Activated naive CD8-positive, alpha-beta T cell treated with anti-CD3 and anti-CD28 coated beads for 36 hours (primary cell): ENCODE measurements around the gene PAX4. TPM values are rescaled to one million over a fixed set of nuclear protein-coding genes. Genes with fewer than 3 reads are reported as not detected.

Experiments
- DNase-seq: peaks from one replicate; pipeline ENCODE4 v3.0.0; 2021
- H3K27ac Mint-ChIP-seq: one replicate; pipeline ENCODE4 v1.8.0; 2022; ENCODE audit warnings: mild to moderate bottlenecking, moderate library complexity, mixed read lengths
- H3K27me3 Mint-ChIP-seq: one replicate; pipeline ENCODE4 v1.8.0; 2022; ENCODE audit warnings: mild to moderate bottlenecking, mixed read lengths
- H3K36me3 Mint-ChIP-seq: one replicate; pipeline ENCODE4 v1.8.0; 2021; ENCODE audit warnings: mild to moderate bottlenecking, mixed read lengths
- H3K4me1 Mint-ChIP-seq: one replicate; pipeline ENCODE4 v1.8.0; 2021; ENCODE audit warnings: mixed read lengths
- H3K4me3 Mint-ChIP-seq: one replicate; pipeline ENCODE4 v1.8.0; 2022; ENCODE audit warnings: mild to moderate bottlenecking, moderate library complexity, mixed read lengths
- H3K9me3 Mint-ChIP-seq: one replicate; pipeline ENCODE4 v1.8.0; 2022; ENCODE audit warnings: mixed read lengths
- total RNA-seq, 2 experiments: library from RNA; stranded (reverse); gene quantifications; one replicate each; pipeline ENCODE4 v1.2.3, GENCODE V29; 2021

Gene PAX4, protein sequence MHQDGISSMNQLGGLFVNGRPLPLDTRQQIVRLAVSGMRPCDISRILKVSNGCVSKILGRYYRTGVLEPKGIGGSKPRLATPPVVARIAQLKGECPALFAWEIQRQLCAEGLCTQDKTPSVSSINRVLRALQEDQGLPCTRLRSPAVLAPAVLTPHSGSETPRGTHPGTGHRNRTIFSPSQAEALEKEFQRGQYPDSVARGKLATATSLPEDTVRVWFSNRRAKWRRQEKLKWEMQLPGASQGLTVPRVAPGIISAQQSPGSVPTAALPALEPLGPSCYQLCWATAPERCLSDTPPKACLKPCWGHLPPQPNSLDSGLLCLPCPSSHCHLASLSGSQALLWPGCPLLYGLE
- total RNA-seq = not detected

DNA sequence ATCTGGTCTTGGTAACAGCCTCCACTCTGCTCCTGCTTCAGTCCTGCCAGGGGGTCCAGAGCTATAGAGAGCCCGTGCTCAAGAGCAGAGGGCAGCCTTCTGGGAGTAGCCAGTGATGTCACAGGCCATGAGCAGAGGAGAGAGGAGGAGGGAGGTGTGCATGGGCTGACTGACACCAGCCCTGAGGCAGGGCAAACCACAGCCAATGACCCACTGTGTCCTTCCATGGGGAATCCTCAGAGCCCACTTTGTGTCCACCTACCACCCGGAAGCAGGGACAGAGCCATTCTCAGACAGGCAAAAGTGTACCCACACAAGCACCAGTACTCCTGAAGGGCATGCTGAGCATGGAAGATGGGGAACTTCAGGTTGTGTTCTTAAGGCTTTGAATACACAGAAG is at the start of gene PAX4:
TSS of gene PAX4 (minus strand) at position 101 of the 400 bp plus-strand sequence. CDS start 2,214 bp downstream, outside the sequence.
- Mint-ChIP-seq H3K36me3 (no peaks in the 10 kb centered on the region), H3K4me1 (peaks cover 7% of the 10 kb centered on the region), H3K9me3 (no peaks in the 10 kb centered on the region), H3K27me3 (peaks cover 75% of the 10 kb centered on the region), H3K4me3 (no peak within 1 kb of the TSS), H3K27ac (no peak within 1 kb of the TSS)
- no peak for DNase-seq

DNA sequence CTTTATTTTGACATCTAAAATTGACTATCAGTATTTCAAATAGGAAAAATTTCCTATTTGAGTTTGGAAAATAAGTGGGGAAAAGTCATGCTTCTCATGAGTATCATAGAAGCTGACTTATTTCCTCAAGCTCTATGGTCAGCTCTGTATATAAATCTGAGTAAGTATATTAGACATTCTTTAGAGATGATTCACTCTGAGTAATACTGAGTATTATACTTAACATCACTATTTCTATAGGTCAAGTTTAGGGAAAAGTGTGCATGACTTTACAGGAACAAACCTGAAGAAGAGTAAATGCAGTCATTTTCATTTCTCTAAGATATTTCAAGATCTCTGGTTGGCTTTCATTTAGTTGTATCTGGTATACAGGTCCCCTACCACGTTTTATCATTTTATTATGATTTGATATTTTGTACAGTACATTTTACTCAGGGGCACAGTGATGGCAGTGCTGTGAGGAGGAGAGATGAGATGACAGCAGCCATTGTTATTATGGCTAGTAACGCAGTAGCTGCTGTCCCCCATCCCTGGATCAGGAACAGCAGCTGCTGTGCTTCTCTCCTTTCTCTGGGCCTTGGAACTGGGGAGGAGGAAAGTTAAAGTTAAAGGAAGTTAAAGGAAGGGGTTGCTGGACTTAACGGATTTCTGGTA is 49.2 kb upstream of the PAX4 start:
- peak overlapping the region; percentile 8 for H3K27ac Mint-ChIP-seq
- no peak for DNase-seq
- no peak overlapping the region for H3K4me3 Mint-ChIP-seq
- no peaks in the 10 kb centered on the region for H3K27me3 Mint-ChIP-seq
- peaks cover 52% of the 10 kb centered on the region for H3K36me3 Mint-ChIP-seq
- peaks cover 4% of the 10 kb centered on the region for H3K9me3 Mint-ChIP-seq
- peaks cover 43% of the 10 kb centered on the region for H3K4me1 Mint-ChIP-seq

DNA sequence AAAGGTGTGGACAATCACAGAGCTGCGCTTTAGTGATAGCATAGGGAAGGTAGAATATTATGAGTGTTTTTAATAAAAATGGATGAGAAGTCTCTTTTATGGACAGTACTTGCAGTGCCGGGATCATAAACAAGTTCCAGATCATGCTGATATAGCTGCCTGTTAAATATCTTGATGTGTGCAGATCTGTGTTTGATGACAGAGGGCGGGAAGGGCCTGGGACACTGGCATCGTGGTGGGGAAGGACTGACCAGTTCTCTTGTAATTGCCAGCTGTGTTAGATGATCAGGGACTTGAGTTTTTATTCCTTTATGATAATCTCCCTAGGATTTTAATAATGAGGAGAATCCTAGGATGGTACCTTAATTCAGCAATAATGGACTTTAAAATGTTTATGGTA is 48.7 kb upstream of the PAX4 start:
- Mint-ChIP-seq H3K27me3 (no peaks in the 10 kb centered on the region), H3K27ac (no peak overlapping the region), H3K4me1 (peaks cover 45% of the 10 kb centered on the region)

GRCh38 chr7:127665922-127666321 is 48.0 kb upstream of the PAX4 start:
- no peak overlapping the region for H3K4me3 Mint-ChIP-seq
- no peak for DNase-seq
- H3K4me1 Mint-ChIP-seq = peaks cover 51% of the 10 kb centered on the region
- H3K27ac Mint-ChIP-seq = no peak overlapping the region
- peaks cover 49% of the 10 kb centered on the region for H3K36me3 Mint-ChIP-seq
- no peaks in the 10 kb centered on the region for H3K27me3 Mint-ChIP-seq
- no peaks in the 10 kb centered on the region for H3K9me3 Mint-ChIP-seq

More for the DNA sequence above, 48.7 kb upstream of the PAX4 start:
- DNase-seq = no peak
- no peak overlapping the region for H3K4me3 Mint-ChIP-seq
- peaks cover 48% of the 10 kb centered on the region for H3K36me3 Mint-ChIP-seq
- H3K9me3 Mint-ChIP-seq = no peaks in the 10 kb centered on the region

DNA sequence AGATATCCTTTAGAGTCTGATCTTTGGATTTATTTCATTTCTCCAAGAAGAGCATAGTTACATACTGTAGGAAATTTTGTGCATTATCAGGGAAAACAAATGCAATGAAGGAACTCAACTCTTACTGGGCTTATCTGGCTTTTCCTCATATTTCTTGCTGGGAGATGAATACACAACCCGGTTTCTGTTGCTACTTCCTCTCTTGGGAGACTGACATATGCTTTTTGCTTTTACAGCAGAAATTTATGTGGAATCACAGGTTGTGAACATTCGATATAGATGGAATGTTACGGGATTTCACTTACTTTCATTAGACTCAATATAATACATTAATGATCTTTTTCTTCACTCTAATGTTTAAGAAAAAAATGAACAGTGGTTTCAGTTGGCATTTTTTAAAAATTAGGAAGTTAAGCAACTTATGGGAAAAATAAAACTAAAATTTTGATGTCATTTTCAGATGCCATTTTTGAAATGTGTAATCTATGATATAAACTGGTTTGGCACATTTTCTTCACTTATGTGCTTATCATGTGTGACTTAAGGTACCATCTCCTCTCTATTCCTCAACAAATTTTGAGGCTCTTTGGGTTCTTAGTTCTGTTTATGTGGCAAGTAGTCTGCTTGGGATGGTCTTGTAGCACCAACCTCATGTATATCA is 41.2 kb upstream of the PAX4 start:
- Mint-ChIP-seq H3K9me3 (no peaks in the 10 kb centered on the region), H3K4me3 (no peak overlapping the region), H3K27ac (no peak overlapping the region), H3K27me3 (no peaks in the 10 kb centered on the region), H3K36me3 (peaks cover 64% of the 10 kb centered on the region), H3K4me1 (peaks cover 50% of the 10 kb centered on the region)
- no peak for DNase-seq

GRCh38 chr7:127657500-127657899 is 39.6 kb upstream of the PAX4 start:
- no peak overlapping the region for H3K4me3 Mint-ChIP-seq
- H3K27ac Mint-ChIP-seq = no peak overlapping the region
- H3K27me3 Mint-ChIP-seq = no peaks in the 10 kb centered on the region
- peaks cover 52% of the 10 kb centered on the region for H3K4me1 Mint-ChIP-seq
- DNase-seq = no peak
- peaks cover 73% of the 10 kb centered on the region for H3K36me3 Mint-ChIP-seq
- H3K9me3 Mint-ChIP-seq = no peaks in the 10 kb centered on the region

DNA sequence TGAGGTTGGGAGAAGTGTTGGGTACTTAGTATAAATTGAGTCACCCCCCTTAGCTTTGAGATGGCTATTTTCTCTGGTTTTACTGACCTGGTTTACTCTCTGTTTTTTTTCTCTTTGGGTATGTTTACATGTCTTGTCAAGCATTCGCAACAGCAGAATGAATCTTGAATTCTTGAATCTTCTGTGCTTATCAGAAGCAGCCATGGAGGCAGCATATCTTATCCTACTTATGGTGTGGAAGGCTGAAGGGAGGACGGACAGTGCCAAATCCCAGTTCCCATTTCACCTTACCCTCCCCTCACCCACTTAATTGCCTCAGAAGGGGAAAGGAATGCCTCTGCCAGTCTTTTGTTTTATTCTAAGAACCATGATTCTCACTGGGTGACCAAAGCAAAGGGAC is 37.8 kb upstream of the PAX4 start:
- Mint-ChIP-seq H3K36me3 (peaks cover 65% of the 10 kb centered on the region), H3K27me3 (no peaks in the 10 kb centered on the region), H3K27ac (no peak overlapping the region), H3K9me3 (no peaks in the 10 kb centered on the region), H3K4me1 (peaks cover 42% of the 10 kb centered on the region), H3K4me3 (no peak overlapping the region)
- DNase-seq = no peak

DNA sequence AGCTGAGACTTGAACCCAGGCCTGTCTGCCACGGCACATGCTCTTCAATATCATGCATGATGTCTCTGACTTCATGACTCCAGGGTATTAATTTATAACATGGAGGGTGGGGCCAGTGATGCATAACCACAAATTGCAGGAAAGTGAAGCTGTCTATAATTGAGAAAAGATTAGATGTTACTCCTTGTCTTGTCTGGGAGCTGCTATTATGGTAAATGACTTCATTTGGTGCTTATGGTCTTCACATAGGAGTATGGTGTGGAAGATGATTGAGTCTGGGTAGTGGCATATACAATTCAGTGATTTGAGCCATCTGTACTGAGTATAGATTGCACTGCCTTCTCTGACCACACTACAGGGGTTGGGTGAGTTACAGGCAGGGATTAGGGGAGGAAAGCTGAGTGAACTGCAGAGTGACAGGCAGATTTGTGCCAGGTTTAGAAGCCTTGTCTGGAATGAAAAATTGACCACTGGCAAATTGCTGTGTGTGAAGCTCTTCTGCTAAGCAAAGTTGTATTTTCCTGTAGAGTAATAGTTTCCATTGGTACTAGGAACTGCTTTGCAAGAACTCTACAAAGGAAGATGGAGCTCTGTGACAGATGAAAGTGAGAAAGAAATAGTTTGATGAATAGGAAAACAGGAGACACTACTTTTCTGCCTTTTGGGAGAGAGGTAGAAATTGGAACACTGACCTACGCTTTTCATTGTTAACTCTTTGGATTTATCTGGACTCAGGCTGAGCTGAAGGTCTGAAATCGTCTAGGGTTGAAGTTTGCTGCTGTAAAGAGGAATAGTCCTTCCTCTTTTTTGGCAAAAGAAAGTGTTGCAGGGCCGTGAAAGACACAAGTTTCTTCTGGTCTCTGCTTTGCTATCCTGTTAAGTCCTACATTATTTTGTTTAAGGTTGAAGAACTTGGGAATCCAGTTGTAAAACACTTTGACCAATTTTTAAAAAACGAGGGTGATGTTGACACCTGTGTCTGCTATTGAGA is 36.8 kb upstream of the PAX4 start:
- Mint-ChIP-seq H3K36me3 (peaks cover 60% of the 10 kb centered on the region), H3K9me3 (no peaks in the 10 kb centered on the region), H3K4me1 (peaks cover 38% of the 10 kb centered on the region), H3K4me3 (peak overlapping the region; percentile 98), H3K27me3 (no peaks in the 10 kb centered on the region), H3K27ac (peak overlapping the region; percentile 77)
- DNase-seq = no peak

- H3K9me3 Mint-ChIP-seq = no peaks in the 10 kb centered on the region
- peak overlapping the region; percentile 98 for H3K4me3 Mint-ChIP-seq
- H3K27me3 Mint-ChIP-seq = no peaks in the 10 kb centered on the region
- peak overlapping the region; percentile 4 for H3K27ac Mint-ChIP-seq
- H3K36me3 Mint-ChIP-seq = peaks cover 50% of the 10 kb centered on the region
- peaks cover 27% of the 10 kb centered on the region for H3K4me1 Mint-ChIP-seq
- DNase-seq = no peak
Observed at GRCh38 chr7:127653396-127653795, 35.5 kb upstream of the PAX4 start.

- DNase-seq = no peak
- Mint-ChIP-seq H3K4me1 (peaks cover 25% of the 10 kb centered on the region), H3K4me3 (peak overlapping the region; percentile 98), H3K9me3 (no peaks in the 10 kb centered on the region), H3K36me3 (peaks cover 45% of the 10 kb centered on the region), H3K27me3 (no peaks in the 10 kb centered on the region), H3K27ac (peak overlapping the region; percentile 91)
Observed at GRCh38 chr7:127652333-127653248, 34.6 kb upstream of the PAX4 start.

DNA sequence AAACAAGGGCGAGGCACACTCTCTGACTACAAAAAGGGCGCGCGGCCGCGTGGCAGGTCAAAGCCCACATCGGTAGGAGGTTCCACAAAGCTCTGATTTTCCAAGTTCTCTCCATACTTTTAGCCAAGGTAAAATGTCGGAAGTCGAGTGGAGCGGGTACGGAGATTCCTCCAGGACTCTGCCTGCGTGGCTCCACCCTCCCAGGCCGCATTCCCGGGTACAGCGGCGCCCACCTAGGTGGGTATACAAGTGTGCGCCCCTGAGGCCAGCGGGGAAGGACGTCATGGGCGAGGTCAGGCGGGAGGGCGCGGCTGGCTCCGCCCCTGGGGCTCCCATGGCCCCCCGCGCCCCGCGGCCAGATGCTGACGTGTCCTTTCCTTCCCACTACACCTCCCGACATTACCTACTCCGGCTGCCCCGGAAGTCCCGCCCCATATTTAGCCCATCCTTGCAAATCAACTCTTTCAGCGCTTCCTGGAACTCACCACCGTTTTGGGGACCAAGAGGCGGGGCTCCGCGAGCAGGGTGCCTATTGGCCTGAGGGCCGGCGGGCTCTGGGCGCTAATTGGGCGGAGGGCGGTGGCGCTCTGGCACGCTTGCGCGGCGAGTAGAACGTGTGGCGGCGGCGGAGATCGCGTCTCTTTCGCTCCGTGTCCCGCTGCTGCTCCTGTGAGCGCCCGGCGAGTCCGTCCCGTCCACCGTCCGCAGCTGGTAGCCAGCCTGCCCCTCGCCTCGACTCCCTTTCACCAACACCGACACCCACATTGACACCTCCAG is 33.8 kb upstream of the PAX4 start, which contains the start of gene SND1:
TSS of gene SND1 (plus strand) at position 639 of the 777 bp plus-strand sequence. CDS start 180 bp downstream, outside the sequence.
- Mint-ChIP-seq H3K9me3 (no peaks in the 10 kb centered on the region), H3K36me3 (peaks cover 39% of the 10 kb centered on the region), H3K4me3 (peak within 1 kb of the TSS; percentile 98), H3K4me1 (peaks cover 21% of the 10 kb centered on the region), H3K27me3 (no peaks in the 10 kb centered on the region), H3K27ac (peak within 1 kb of the TSS; percentile 91)
- peak; percentile 99 for DNase-seq

- no peaks in the 10 kb centered on the region for H3K9me3 Mint-ChIP-seq
- H3K4me3 Mint-ChIP-seq = peak overlapping the region; percentile 98
- H3K27ac Mint-ChIP-seq = peak overlapping the region; percentile 91
Observed at GRCh38 chr7:127650847-127651555, 33.1 kb upstream of the PAX4 start.

More at GRCh38 chr7:127650847-127651555, 33.1 kb upstream of the PAX4 start:
- Mint-ChIP-seq H3K36me3 (peaks cover 34% of the 10 kb centered on the region), H3K27me3 (peaks cover 3% of the 10 kb centered on the region), H3K4me1 (peaks cover 21% of the 10 kb centered on the region)
- peak; percentile 26 for DNase-seq
